Epithelial cell of proximal tubule (primary cell): ENCODE data around the gene TTLL11. TPM values are rescaled to one million over a fixed set of nuclear protein-coding genes. Genes with fewer than 3 reads are reported as not detected.

ENCODE experiments used
- DNase-seq: peaks from one replicate; pipeline ENCODE4 v3.0.0-alpha.2; 2011; ENCODE audit warnings: low read depth
- H3K4me3 ChIP-seq: 2 replicates; pipeline ENCODE4 v1.5.1; 2011; ENCODE audit warnings: low read depth, mild to moderate bottlenecking, low read length
- CTCF ChIP-seq: conservative IDR thresholded peaks from 2 replicates; pipeline ENCODE4 v1.5.1; 2012; ENCODE audit warnings: low read depth, mild to moderate bottlenecking, low read length
- total RNA-seq: library from RNA; depleted of rRNA; stranded (reverse); fragments of >200 nt; gene quantifications from 2 replicates; pipeline ENCODE4 v1.2.3, GENCODE V29; 2015

Gene TTLL11
- total RNA-seq, 1 donor from 2014 or later = 0.75 TPM

GRCh38 chr9:121815546-121816448, 277.3 kb downstream of the TTLL11 start:
- no peak for TF ChIP-seq CTCF
- DNase-seq = no peak
- H3K4me3 ChIP-seq = no peak overlapping the region

- no peak for TF ChIP-seq CTCF
- DNase-seq = no peak
These were observed 278.0 kb downstream of the TTLL11 start for GRCh38 chr9:121815084-121815483.

GRCh38 chr9:121814594-121814993, 278.5 kb downstream of the TTLL11 start:
- no peak for TF ChIP-seq CTCF
- H3K4me3 ChIP-seq = no peak overlapping the region
- no peak for DNase-seq

More at GRCh38 chr9:121815084-121815483, 278.0 kb downstream of the TTLL11 start:
- no peak overlapping the region for H3K4me3 ChIP-seq

GRCh38 chr9:121813519-121814210, 279.4 kb downstream of the TTLL11 start:
- TF ChIP-seq CTCF = no peak
- DNase-seq = no peak
- H3K4me3 ChIP-seq = no peak overlapping the region

- TF ChIP-seq CTCF = no peak
- no peak for DNase-seq
- no peak overlapping the region for H3K4me3 ChIP-seq
These were observed 280.9 kb downstream of the TTLL11 start for GRCh38 chr9:121812159-121812735.

GRCh38 chr9:121811751-121812150, 281.4 kb downstream of the TTLL11 start:
- no peak for TF ChIP-seq CTCF
- no peak overlapping the region for H3K4me3 ChIP-seq
- DNase-seq = no peak
